Heart left ventricle (tissue), 16 donors: ENCODE results near the gene TDRD7. TPM values are rescaled to one million over a fixed set of nuclear protein-coding genes. Genes with fewer than 3 reads are reported as not detected.
A peak's percentile ranks its signal among the peaks of the same experiment; 100 is the strongest.

Experiments used
- ATAC-seq, 4 donors: fragments of 200-7000 bp; cut with Tn5 transposase; one replicate each; pipeline ENCODE4 v1.9.1; 2020 to 2022; ENCODE audit warnings: moderate library complexity in 4 of 4, mild to moderate bottlenecking in 3 of 4, moderate number of reproducible peaks in 1 of 4
- DNase-seq, 5 donors: peaks; one replicate each; pipeline ENCODE4 v3.0.0-alpha.2; 2020
- H3K27ac ChIP-seq, 12 donors: fragments of 200-600 bp; sonication (generic) in 4 of 12; one replicate each; pipeline versions ENCODE4 v1.5.0 to v1.8.0; 2016 to 2022; ENCODE audit warnings: mild to moderate bottlenecking in 2 of 12
- H3K27me3 ChIP-seq, 9 donors: fragments of 200-600 bp; sonication (generic) in 2 of 9; one replicate each; pipeline versions ENCODE4 v1.5.1 to v1.8.0; 2016 to 2022; ENCODE audit warnings: mild to moderate bottlenecking in 3 of 9
- H3K36me3 ChIP-seq, 9 donors: fragments of 200-600 bp; sonication (generic) in 2 of 9; one replicate each; pipeline versions ENCODE4 v1.5.0 to v1.8.0; 2018 to 2022; ENCODE audit warnings: mild to moderate bottlenecking in 2 of 9
- H3K4me1 ChIP-seq, 12 donors: fragments of 200-600 bp; sonication (generic) in 4 of 12; one replicate each; pipeline versions ENCODE4 v1.5.0 to v1.8.0; 2016 to 2022; ENCODE audit warnings: mild to moderate bottlenecking in 3 of 12
- H3K4me3 ChIP-seq, 12 donors: fragments of 200-600 bp; sonication (generic) in 4 of 12; one replicate each; pipeline versions ENCODE4 v1.5.0 to v1.8.0; 2017 to 2022; ENCODE audit warnings: mild to moderate bottlenecking in 9 of 12, moderate library complexity in 4 of 12
- H3K9me3 ChIP-seq, 12 donors: fragments of 200-600 bp; sonication (generic) in 4 of 12; one replicate each; pipeline versions ENCODE4 v1.5.0 to v1.8.0; 2016 to 2022; ENCODE audit warnings: mild to moderate bottlenecking in 1 of 12
- CTCF ChIP-seq, 12 donors: fragments of 200-600 bp; sonication (generic) in 4 of 12; IDR thresholded peaks; one replicate each; pipeline versions ENCODE4 v1.5.0 to v1.8.0; 2018 to 2022; ENCODE audit warnings: antibody characterized with exemption in 12 of 12, mild to moderate bottlenecking in 5 of 12
- POLR2A ChIP-seq, 2 donors: fragments of 450-650 bp; IDR thresholded peaks; one replicate each; pipeline ENCODE4 v1.6.1; 2017; ENCODE audit warnings: antibody characterized with exemption in 2 of 2, mild to moderate bottlenecking in 2 of 2, moderate library complexity in 2 of 2
- WGBS, 4 donors: extraction: QIAGEN DNeasy Blood & Tissue Kit in 2 of 4; methylation state at CpG; one replicate each; pipeline versions ENCODE4 v1.1.5 to v1.1.7; 2013 to 2018; 5-methylcytosine and 5-hydroxymethylcytosine counted together
- intact Hi-C, 10 donors: fragments of 100-400 bp; cut with DNase I; formaldehyde crosslinking; loops; one replicate each; pipeline versions ENCODE4 v1.11.1 to v1.14.2; 2022
- polyA plus RNA-seq, 2 donors: library from polyadenylated mRNA; stranded (reverse); fragments of 200-250 nt; gene quantifications; one replicate each; pipeline ENCODE4 v1.2.3, GENCODE V29; 2013
- total RNA-seq, 9 donors: library from RNA; depleted of rRNA in 2 of 9; stranded (reverse); fragments of >200 nt in 2 of 9; fragmentation: NEBNext Ultra II Directional in 3 of 9; extraction: Animal tissue kit (Norgen Biotek cat#: 25700) in 3 of 9; gene quantifications; one replicate each; pipeline versions ENCODE4 v1.1.0 to v1.2.4, GENCODE V29; 2016 to 2023
- donor health status: ischemic (EF 13 %, LVEDD 7.1; RV severe dilation, severe dysfunction).
- donor health status: healthy with polysubstance abuse.
- donor health status: DM: no; HTN: yes; CAD: no.
- donor health status: DM: no; HTN: no; CAD: no.
- donor health status: ischemic (EF 25% LVEDD 6.9; RV normal size, moderate dysfunction).
- donor health status: ischemic (EF 25% LVEDD 5.7; RV mildly dilated, moderate dysfunction).
- donor health status: healthy.
- donor health status: DM: yes; HTN: yes; CAD: no.
- donor health status: ischemic (EF 35%, LVEDD 5.7; RV mildly dilated, moderate dysfunction).
- donor health status: nonischemic (EF 11% LVEDD 7.7; RV severe dilation, severe dysfunction).
- donor health status: DM: yes; HTN: yes; CAD: no.
- donor health status: PGD.
- donor health status: ischemic (EF 29% LVEDD 5.4; RV normal size, mild dysfunction).
- donor health status: nonischemic (EF 23%, LVEDD 6.1; RV moderate dilation, normal function).

Gene TDRD7
- total and polyA plus RNA-seq, 11 donors: 3.0 to 15.3 (median 8.9) TPM

GRCh38 chr9:97502222-97502983, 90.5 kb downstream of the TDRD7 start:
- peak overlapping the region; percentile 62 to 96 (median 88) for H3K4me3 ChIP-seq
- H3K9me3 ChIP-seq: no peaks in the 10 kb centered on the region
- peak; percentile 69 to 80 (median 72) for ATAC-seq
- H3K4me1 ChIP-seq: peaks cover 0 to 61% (median 26%) of the 10 kb centered on the region in 12 donors
- peak overlapping the region; percentile 81 to 98 (median 93) for H3K27ac ChIP-seq
- peaks cover 0 to 43% (median 0%) of the 10 kb centered on the region in 9 donors for H3K27me3 ChIP-seq
- intact Hi-C loops: loop anchor here in 9 of 10 donors (5.0 to 10.0 kb wide), 6 partner anchors 35 to 95 kb away; no protein-coding TSS in a partner anchor
- TF ChIP-seq CTCF (IDR thresholded peaks at IDR 0.05) (no peak), POLR2A (IDR thresholded peaks at IDR 0.05) (no peak)
- 4 to 16% (median 6%) methylated on average over 36 to 49 of the region's 49 CpGs for WGBS, 4 donors
- DNase-seq: peak; percentile 47 to 68 (median 53)
- H3K36me3 ChIP-seq: no peaks in the 10 kb centered on the region

- peak; percentile 5 to 29 (median 19) for ATAC-seq
- peaks cover 0 to 43% (median 0%) of the 10 kb centered on the region in 9 donors for H3K27me3 ChIP-seq
- peak overlapping the region; percentile 62 to 96 (median 88) for H3K4me3 ChIP-seq
- H3K27ac ChIP-seq: peak overlapping the region; percentile 81 to 98 (median 93)
- no peaks in the 10 kb centered on the region for H3K36me3 ChIP-seq
- no peak for DNase-seq
- no peaks in the 10 kb centered on the region for H3K9me3 ChIP-seq
- 22 to 37% (median 33%) methylated on average over 17 of the region's 17 CpGs for WGBS, 4 donors
- intact Hi-C loops: loop anchor here in 9 of 10 donors (5.0 to 10.0 kb wide), 6 partner anchors 34 to 94 kb away; no protein-coding TSS in a partner anchor
- TF ChIP-seq CTCF (IDR thresholded peaks at IDR 0.05) (peak in 2 of 12 donors; percentile 27 to 28), POLR2A (IDR thresholded peaks at IDR 0.05) (no peak)
- H3K4me1 ChIP-seq: peaks cover 0 to 63% (median 27%) of the 10 kb centered on the region in 12 donors
Observed at GRCh38 chr9:97502984-97503861, 91.3 kb downstream of the TDRD7 start.

- peak overlapping the region in 11 of 12 donors; percentile 81 to 98 (median 93) for H3K27ac ChIP-seq
- no peak for TF ChIP-seq POLR2A (IDR thresholded peaks at IDR 0.05)
- TF ChIP-seq CTCF (IDR thresholded peaks at IDR 0.05): no peak
- peaks cover 0 to 43% (median 0%) of the 10 kb centered on the region in 9 donors for H3K27me3 ChIP-seq
- WGBS, 4 donors: 42 to 59% (median 52%) methylated on average over 1 of the region's 1 CpG
- intact Hi-C loops: loop anchor here in 9 of 10 donors (2.0 to 10.0 kb wide), 7 partner anchors 33 to 95 kb away; no protein-coding TSS in a partner anchor
- no peaks in the 10 kb centered on the region for H3K36me3 ChIP-seq
- H3K9me3 ChIP-seq: no peaks in the 10 kb centered on the region
- peak in 1 of 5 donors; percentile 14 for DNase-seq
- no peak for ATAC-seq
- peak overlapping the region in 5 of 12 donors; percentile 63 to 96 (median 83) for H3K4me3 ChIP-seq
- peaks cover 0 to 69% (median 27%) of the 10 kb centered on the region in 12 donors for H3K4me1 ChIP-seq
Observed at GRCh38 chr9:97503862-97504210, 91.9 kb downstream of the TDRD7 start.
